Activated CD8-positive, alpha-beta memory T cell treated with anti-CD3 and anti-CD28 coated beads, Interleukin-2, amount 10 ng/mL, durations not matched to agents 7 days and 5 days (primary cell): ENCODE results near the gene SLC16A11. TPM values are rescaled to one million over a fixed set of nuclear protein-coding genes. Genes with fewer than 3 reads are reported as not detected.
"Not testable (repeated sequence)": the region's sequence is repeated elsewhere in the genome, so short reads cannot be mapped to it uniquely, and the experiment has no call there.

Experiments used
- ATAC-seq: fragments of 150-1000 bp; cut with Tn5 transposase; one replicate; pipeline ENCODE4 v1.10.0; 2021; ENCODE audit warnings: moderate library complexity
- CTCF ChIA-PET: fragments of 350-600 bp; sonication (Branson Sonifier 250); formaldehyde crosslinking; loops from one replicate; lab custom pipeline; 2021; ENCODE audit warnings: antibody characterized with exemption; lab: Charles Lee
- DNase-seq: peaks from one replicate; pipeline ENCODE4 v3.0.0-alpha.2; 2020
- H3K27ac Mint-ChIP-seq: one replicate; pipeline ENCODE4 v1.8.0; 2021; ENCODE audit warnings: mild to moderate bottlenecking, mixed read lengths
- H3K27me3 Mint-ChIP-seq: one replicate; pipeline ENCODE4 v1.8.0; 2021; ENCODE audit warnings: mixed read lengths
- H3K36me3 Mint-ChIP-seq: one replicate; pipeline ENCODE4 v1.8.0; 2021; ENCODE audit warnings: mild to moderate bottlenecking, mixed read lengths
- H3K4me1 Mint-ChIP-seq: one replicate; pipeline ENCODE4 v1.8.0; 2021; ENCODE audit warnings: mixed read lengths
- H3K4me3 Mint-ChIP-seq: one replicate; pipeline ENCODE4 v1.8.0; 2021; ENCODE audit warnings: mild to moderate bottlenecking, moderate library complexity, mixed read lengths
- H3K9me3 Mint-ChIP-seq: one replicate; pipeline ENCODE4 v1.8.0; 2022; ENCODE audit warnings: low read depth, mixed read lengths
- total RNA-seq, 2 experiments: library from RNA; stranded (reverse); gene quantifications; one replicate each; pipeline ENCODE4 v1.2.3, GENCODE V29; 2021

The SLC16A11 gene
- total RNA-seq, 2 experiments from 2014 or later: 1.2 to 1.3 TPM

DNA sequence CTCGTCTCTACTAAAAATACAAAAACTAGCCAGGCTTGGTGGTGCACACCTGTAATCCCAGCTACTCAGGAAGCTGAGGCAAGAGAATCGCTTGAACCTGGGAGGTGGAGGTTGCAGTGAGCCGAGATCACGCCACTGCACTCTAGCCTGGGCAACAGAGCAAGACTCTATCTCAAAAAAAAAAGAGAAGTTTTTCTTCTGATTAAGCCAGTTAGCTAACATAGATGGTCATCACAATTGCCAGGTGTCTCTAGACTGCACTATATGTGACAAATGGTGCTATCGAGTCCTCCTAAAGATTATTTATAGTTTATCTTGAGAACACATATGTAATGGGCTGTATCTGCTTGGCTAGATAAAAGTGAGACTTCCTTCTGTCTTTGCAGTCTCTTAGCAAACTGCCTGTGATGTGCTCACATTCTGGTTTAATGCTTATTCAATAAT lies 50.3 kb downstream of the SLC16A11 start:
- not testable (repeated sequence) for H3K4me3 Mint-ChIP-seq, ATAC-seq, H3K27me3 Mint-ChIP-seq, DNase-seq, H3K27ac Mint-ChIP-seq, H3K9me3 Mint-ChIP-seq, H3K4me1 Mint-ChIP-seq
- peaks cover 16% of the 10 kb centered on the region for H3K36me3 Mint-ChIP-seq
- CTCF ChIA-PET: interaction anchor here (1.0 to 1.5 kb wide), 3 partner anchors 11 to 150 kb away, joined by 3 to 4 read pairs (median 4); no protein-coding TSS in a partner anchor

Other genes with a start within 250 kb of the SLC16A11 start
- gene TEKT1, start 212.4 kb downstream of the SLC16A11 start, total RNA-seq: not detected
- gene ALOX12, start 48.0 kb downstream of the SLC16A11 start, total RNA-seq: not detected
- 100 to 1,000 TPM; 121 to 205 TPM for gene RNASEK, start 31.5 kb downstream of the SLC16A11 start, total RNA-seq
- gene BCL6B, start 21.0 kb downstream of the SLC16A11 start, total RNA-seq: 1 to 10 TPM in 1 of 2 experiments, under 1 TPM in 1; 0.85 to 6.7 TPM
- 10 to 100 TPM; 19.0 to 34.1 TPM for gene SLC16A13, start 8.1 kb downstream of the SLC16A11 start, total RNA-seq
- not detected for gene CLEC10A, start 36.2 kb upstream of the SLC16A11 start, total RNA-seq
- not detected for gene ASGR2, start 70.7 kb upstream of the SLC16A11 start, total RNA-seq
- under 1 TPM; 0.35 to 0.38 TPM for gene ASGR1, start 135.3 kb upstream of the SLC16A11 start, total RNA-seq
- 1 to 10 TPM; 4.9 to 5.3 TPM for gene DLG4, start 175.7 kb upstream of the SLC16A11 start, total RNA-seq
- 100 to 1,000 TPM; 411 to 423 TPM for gene ACADVL, start 175.8 kb upstream of the SLC16A11 start, total RNA-seq
- gene DVL2, start 190.4 kb upstream of the SLC16A11 start, total RNA-seq: 10 to 100 TPM; 52.7 to 62.0 TPM
- 10 to 100 TPM; 42.1 to 53.2 TPM for gene PHF23, start 195.4 kb upstream of the SLC16A11 start, total RNA-seq
- 100 to 1,000 TPM; 207 to 231 TPM for gene GABARAP, start 198.4 kb upstream of the SLC16A11 start, total RNA-seq
- gene CTDNEP1, start 207.6 kb upstream of the SLC16A11 start, total RNA-seq: 100 to 1,000 TPM; 162 to 192 TPM
- gene ELP5, start 208.1 kb upstream of the SLC16A11 start, total RNA-seq: 10 to 100 TPM; 56.5 to 70.4 TPM
- gene CLDN7, start 218.4 kb upstream of the SLC16A11 start, total RNA-seq: 1 to 10 TPM in 1 of 2 experiments, under 1 TPM in 1; 0.66 to 1.9 TPM
- gene SLC2A4, start 237.6 kb upstream of the SLC16A11 start, total RNA-seq: not detected